ENCODE data around the gene SLC16A5. TPM values are rescaled to one million over a fixed set of nuclear protein-coding genes. Genes with fewer than 3 reads are reported as not detected.

SLC16A5 gene
- total and polyA plus RNA-seq, 2 donors (not counting 1 experiment from before 2014, with no cell fraction given) = 9.3 to 14.5 TPM

- Histone ChIP-seq H3K9ac (ENCODE audit: low read length) (no peak overlapping the region), H3K27ac (ENCODE audit: low read length in 2 of 2) (no peak overlapping the region), H3K79me2 (ENCODE audit: control insufficient read depth, insufficient read depth, low read length) (no peaks in the 10 kb centered on the region), H2AFZ (ENCODE audit: insufficient read depth, low read depth, low read length, poor library complexity, severe bottlenecking) (no peak overlapping the region), H3K4me3 (ENCODE audit: control extremely low read depth in 1 of 5, extremely low read depth in 1 of 5, insufficient read depth in 1 of 5, low read depth in 2 of 5, low read length in 4 of 5) (no peak overlapping the region), H4K20me1 (ENCODE audit: control insufficient read depth, insufficient read depth, low read length, poor library complexity, severe bottlenecking) (no peaks in the 10 kb centered on the region), H3K4me2 (replicated peaks; ENCODE audit: low read depth, low read length, poor library complexity, severe bottlenecking) (no peak overlapping the region), H3K27me3 (replicated peaks in 1 of 4; ENCODE audit: control extremely low read depth in 1 of 4, control insufficient read depth in 3 of 4, insufficient read depth in 4 of 4, low read length in 3 of 4) (no peaks in the 10 kb centered on the region), H3K36me3 (replicated peaks in 1 of 2; ENCODE audit: control extremely low read depth in 1 of 2, control insufficient read depth in 1 of 2, extremely low read depth in 1 of 2, insufficient read depth in 2 of 2, low read length in 1 of 2) (peaks cover 0 to 51% of the 10 kb centered on the region in 2 experiments), H3K4me1 (ENCODE audit: control insufficient read depth in 2 of 2, insufficient read depth in 2 of 2, low read length in 2 of 2) (no peaks in the 10 kb centered on the region), H3K9me3 (ENCODE audit: control extremely low read depth in 1 of 3, control insufficient read depth in 2 of 3, insufficient read depth in 1 of 3, low read length in 2 of 3) (no peaks in the 10 kb centered on the region)
- ChIA-PET CTCF (interaction anchor here (0.9 to 1.1 kb wide), 2 partner anchors 101 to 104 kb away, joined by 3 read pairs; no protein-coding TSS in a partner anchor), POLR2A (no interaction called here)
- no peak for DNase-seq
- no peaks in the 10 kb centered on the region for H3K27me3 Mint-ChIP-seq
- H3K27ac Mint-ChIP-seq = no peak overlapping the region
- TF ChIP-seq CTCF (IDR thresholded peaks at IDR 0.05) = no peak
- no peak for TF ChIP-seq EZH2 (IDR thresholded peaks at IDR 0.05; ENCODE audit: borderline replicate concordance, insufficient read depth, low read depth, low read length, poor library complexity, severe bottlenecking)
- ATAC-seq (ENCODE audit: low read depth) = no peak
- H3K4me3 Mint-ChIP-seq = no peak overlapping the region
- H3K4me1 Mint-ChIP-seq = no peaks in the 10 kb centered on the region
- H3K9me3 Mint-ChIP-seq (ENCODE audit: insufficient read depth) = no peaks in the 10 kb centered on the region
- WGBS (ENCODE audit: insufficient coverage) = 94% methylated on average over 6 of the region's 8 CpGs
- intact Hi-C loops (cut with micrococcal nuclease) = no loop called here
These were observed 23.3 kb upstream of the SLC16A5 start for GRCh38 chr17:75064460-75064859.

GRCh38 chr17:75064867-75065561 is 22.7 kb upstream of the SLC16A5 start:
- H3K4me3 ChIP-seq (ENCODE audit: control extremely low read depth in 1 of 5, extremely low read depth in 1 of 5, insufficient read depth in 1 of 5, low read depth in 2 of 5, low read length in 4 of 5) = no peak overlapping the region
- H3K9me3 Mint-ChIP-seq (ENCODE audit: insufficient read depth) = no peaks in the 10 kb centered on the region
- H3K9me3 ChIP-seq (ENCODE audit: control extremely low read depth in 1 of 3, control insufficient read depth in 2 of 3, insufficient read depth in 1 of 3, low read length in 2 of 3) = no peaks in the 10 kb centered on the region
- no peak overlapping the region for H3K4me3 Mint-ChIP-seq
- ChIA-PET POLR2A (no interaction called here), CTCF (interaction anchor here (0.6 to 1.1 kb wide), 3 partner anchors 72 to 105 kb away, joined by 3 read pairs; no protein-coding TSS in a partner anchor)
- peaks cover 0 to 45% of the 10 kb centered on the region in 2 experiments for H3K36me3 ChIP-seq (replicated peaks in 1 of 2; ENCODE audit: control extremely low read depth in 1 of 2, control insufficient read depth in 1 of 2, extremely low read depth in 1 of 2, insufficient read depth in 2 of 2, low read length in 1 of 2)
- no peak overlapping the region for H3K4me2 ChIP-seq (replicated peaks; ENCODE audit: low read depth, low read length, poor library complexity, severe bottlenecking)
- WGBS (ENCODE audit: insufficient coverage) = 99% methylated on average over 18 of the region's 18 CpGs
- no peak overlapping the region for H3K27ac Mint-ChIP-seq
- no peaks in the 10 kb centered on the region for H3K27me3 ChIP-seq (replicated peaks in 1 of 4; ENCODE audit: control extremely low read depth in 1 of 4, control insufficient read depth in 3 of 4, insufficient read depth in 4 of 4, low read length in 3 of 4)
- H3K27ac ChIP-seq (ENCODE audit: low read length in 2 of 2) = no peak overlapping the region
- no peaks in the 10 kb centered on the region for H4K20me1 ChIP-seq (ENCODE audit: control insufficient read depth, insufficient read depth, low read length, poor library complexity, severe bottlenecking)
- no peak for TF ChIP-seq EZH2 (IDR thresholded peaks at IDR 0.05; ENCODE audit: borderline replicate concordance, insufficient read depth, low read depth, low read length, poor library complexity, severe bottlenecking)
- TF ChIP-seq CTCF (IDR thresholded peaks at IDR 0.05) = no peak
- no peak overlapping the region for H2AFZ ChIP-seq (ENCODE audit: insufficient read depth, low read depth, low read length, poor library complexity, severe bottlenecking)
- no peaks in the 10 kb centered on the region for H3K4me1 Mint-ChIP-seq
- no peak overlapping the region for H3K9ac ChIP-seq (ENCODE audit: low read length)
- no peaks in the 10 kb centered on the region for H3K79me2 ChIP-seq (ENCODE audit: control insufficient read depth, insufficient read depth, low read length)
- intact Hi-C loops (cut with micrococcal nuclease) = no loop called here
- ATAC-seq (ENCODE audit: low read depth) (no peak), DNase-seq (no peak)
- no peaks in the 10 kb centered on the region for H3K27me3 Mint-ChIP-seq
- H3K4me1 ChIP-seq (ENCODE audit: control insufficient read depth in 2 of 2, insufficient read depth in 2 of 2, low read length in 2 of 2) = no peaks in the 10 kb centered on the region
